ENCODE data around the gene CPLANE1.

Gene CPLANE1

GRCh38 chr5:37132646-37133045 is 116.5 kb downstream of the CPLANE1 start:
- H3K36me3 ChIP-seq (ENCODE audit: control insufficient read depth, insufficient read depth, low read length) = no peaks in the 10 kb centered on the region
- H3K27me3 ChIP-seq (ENCODE audit: control insufficient read depth, insufficient read depth, low read length) = no peaks in the 10 kb centered on the region
- no peak for TF ChIP-seq CTCF (IDR thresholded peaks at IDR 0.05)
- no peak overlapping the region for H3K27ac ChIP-seq
- no peaks in the 10 kb centered on the region for H3K9me3 ChIP-seq (ENCODE audit: control insufficient read depth, low read length)
- no peaks in the 10 kb centered on the region for H3K4me1 ChIP-seq
- no peak overlapping the region for H3K4me2 ChIP-seq (ENCODE audit: low read length)
- no peak overlapping the region for H2AFZ ChIP-seq
- no peak overlapping the region for H3K4me3 ChIP-seq (ENCODE audit: low read depth, low read length)
- no peak overlapping the region for H3K9ac ChIP-seq
- no peaks in the 10 kb centered on the region for H3K79me2 ChIP-seq

GRCh38 chr5:37121465-37121864 is 127.7 kb downstream of the CPLANE1 start:
- H3K36me3 ChIP-seq (ENCODE audit: control insufficient read depth, insufficient read depth, low read length) = no peaks in the 10 kb centered on the region
- no peaks in the 10 kb centered on the region for H3K4me1 ChIP-seq
- H3K4me2 ChIP-seq (ENCODE audit: low read length) = no peak overlapping the region
- no peak overlapping the region for H3K27ac ChIP-seq
- no peak for TF ChIP-seq CTCF (IDR thresholded peaks at IDR 0.05)
- no peak overlapping the region for H3K9ac ChIP-seq
- H3K4me3 ChIP-seq (ENCODE audit: low read depth, low read length) = no peak overlapping the region
- H3K27me3 ChIP-seq (ENCODE audit: control insufficient read depth, insufficient read depth, low read length) = no peaks in the 10 kb centered on the region
- H3K9me3 ChIP-seq (ENCODE audit: control insufficient read depth, low read length) = no peaks in the 10 kb centered on the region
- no peaks in the 10 kb centered on the region for H3K79me2 ChIP-seq
- H2AFZ ChIP-seq = no peak overlapping the region

GRCh38 chr5:37121027-37121426 is 128.1 kb downstream of the CPLANE1 start:
- Histone ChIP-seq H3K4me3 (ENCODE audit: low read depth, low read length) (no peak overlapping the region), H2AFZ (no peak overlapping the region), H3K79me2 (no peaks in the 10 kb centered on the region), H3K9me3 (ENCODE audit: control insufficient read depth, low read length) (no peaks in the 10 kb centered on the region), H3K9ac (no peak overlapping the region), H3K27ac (no peak overlapping the region), H3K4me1 (no peaks in the 10 kb centered on the region), H3K36me3 (ENCODE audit: control insufficient read depth, insufficient read depth, low read length) (no peaks in the 10 kb centered on the region), H3K27me3 (ENCODE audit: control insufficient read depth, insufficient read depth, low read length) (no peaks in the 10 kb centered on the region), H3K4me2 (ENCODE audit: low read length) (no peak overlapping the region)
- no peak for TF ChIP-seq CTCF (IDR thresholded peaks at IDR 0.05)

GRCh38 chr5:37120270-37120669 is 128.9 kb downstream of the CPLANE1 start:
- Histone ChIP-seq H3K9ac (no peak overlapping the region), H3K27me3 (ENCODE audit: control insufficient read depth, insufficient read depth, low read length) (no peaks in the 10 kb centered on the region), H2AFZ (no peak overlapping the region), H3K9me3 (ENCODE audit: control insufficient read depth, low read length) (no peaks in the 10 kb centered on the region), H3K27ac (no peak overlapping the region), H3K36me3 (ENCODE audit: control insufficient read depth, insufficient read depth, low read length) (no peaks in the 10 kb centered on the region), H3K79me2 (no peaks in the 10 kb centered on the region), H3K4me2 (ENCODE audit: low read length) (no peak overlapping the region), H3K4me3 (ENCODE audit: low read depth, low read length) (no peak overlapping the region), H3K4me1 (no peaks in the 10 kb centered on the region)
- no peak for TF ChIP-seq CTCF (IDR thresholded peaks at IDR 0.05)

DNA sequence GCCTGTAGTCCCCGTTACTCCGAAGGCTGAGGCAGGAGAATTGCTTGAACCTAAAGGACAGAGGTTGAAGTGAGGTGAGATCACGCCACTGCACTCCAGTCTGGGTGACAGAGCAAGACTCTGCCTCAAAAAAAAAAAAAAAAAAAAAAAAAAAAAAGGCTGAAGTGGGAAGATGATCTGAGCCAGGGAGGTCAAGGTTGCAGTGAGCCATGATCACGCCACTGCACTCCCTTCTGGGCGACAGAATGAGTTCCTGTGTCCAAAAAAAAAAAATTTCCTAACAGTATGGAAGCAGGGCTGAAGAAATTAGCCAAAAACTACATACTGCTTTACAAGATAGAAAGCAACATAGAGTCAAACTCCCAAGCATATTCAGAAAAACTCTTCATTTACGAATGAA is 132.8 kb downstream of the CPLANE1 start:
- TF ChIP-seq CTCF (IDR thresholded peaks at IDR 0.05) = no peak
- Histone ChIP-seq H3K4me3 (ENCODE audit: low read depth, low read length) (no peak overlapping the region), H3K9ac (no peak overlapping the region), H3K4me2 (ENCODE audit: low read length) (no peak overlapping the region), H3K36me3 (ENCODE audit: control insufficient read depth, insufficient read depth, low read length) (no peaks in the 10 kb centered on the region), H3K9me3 (ENCODE audit: control insufficient read depth, low read length) (no peaks in the 10 kb centered on the region), H3K79me2 (no peaks in the 10 kb centered on the region), H3K4me1 (no peaks in the 10 kb centered on the region), H3K27me3 (ENCODE audit: control insufficient read depth, insufficient read depth, low read length) (no peaks in the 10 kb centered on the region), H3K27ac (no peak overlapping the region), H2AFZ (no peak overlapping the region)
